ENCODE data around the gene KYAT1. TPM values are rescaled to one million over a fixed set of nuclear protein-coding genes. Genes with fewer than 3 reads are reported as not detected.

Gene KYAT1
- polyA plus RNA-seq, 1 donor (not counting 4 experiments of a cell fraction or from before 2014, with no cell fraction given), result 10.9 TPM

- Histone ChIP-seq H3K27me3 (ENCODE audit: control insufficient read depth, extremely low read depth, insufficient read depth, low read length) (no peaks in the 10 kb centered on the region), H4K20me1 (ENCODE audit: control insufficient read depth, extremely low read depth, insufficient read depth, low read length) (peaks cover 7% of the 10 kb centered on the region), H2AFZ (ENCODE audit: control insufficient read depth, low read length) (no peak overlapping the region), H3K4me2 (ENCODE audit: control insufficient read depth, extremely low read depth, insufficient read depth, low read depth, low read length) (no peak overlapping the region), H3K9me1 (ENCODE audit: control insufficient read depth, extremely low read depth, insufficient read depth, low read length) (no peaks in the 10 kb centered on the region), H3K79me2 (ENCODE audit: control insufficient read depth, insufficient read depth, low read length) (peaks cover under 1% of the 10 kb centered on the region), H3K9ac (ENCODE audit: control insufficient read depth, extremely low read depth, insufficient read depth, low read length) (no peak overlapping the region), H3K4me3 (ENCODE audit: control insufficient read depth in 2 of 3, extremely low read depth in 1 of 3, insufficient read depth in 2 of 3, low read depth in 1 of 3, low read length in 3 of 3) (no peak overlapping the region), H3K36me3 (ENCODE audit: control insufficient read depth in 2 of 2, extremely low read depth in 1 of 2, insufficient read depth in 2 of 2, low read length in 2 of 2) (peaks cover 30 to 56% of the 10 kb centered on the region in 2 experiments), H3K9me3 (ENCODE audit: control insufficient read depth, low read depth, low read length) (no peaks in the 10 kb centered on the region), H3K4me1 (ENCODE audit: control insufficient read depth, extremely low read depth, insufficient read depth, low read length) (peaks cover 11% of the 10 kb centered on the region), H3K27ac (ENCODE audit: control insufficient read depth, insufficient read depth, low read length) (no peak overlapping the region)
- FAIRE-seq (no peak), DNase-seq (ENCODE audit: low read depth, low spot score) (no peak)
- TF ChIP-seq EZH2 (IDR thresholded peaks at IDR 0.05; ENCODE audit: low read length), result no peak
- no peak for TF ChIP-seq CTCF (optimal IDR thresholded peaks at IDR 0.05 in 1 of 3, IDR thresholded peaks at IDR 0.05 in 1 of 3, conservative IDR thresholded peaks at IDR 0.05 in 1 of 3; ENCODE audit: extremely low read depth in 1 of 3, insufficient read depth in 2 of 3, low read length in 3 of 3)
- dilution Hi-C loops (cut with MboI; ENCODE audit: extremely low pct_ligation_motif_present, low sequenced_read_pairs), result no loop called here
Measured at GRCh38 chr9:128823362-128823902, 58.3 kb downstream of the KYAT1 start.

GRCh38 chr9:128822407-128823042 is 59.2 kb downstream of the KYAT1 start:
- H3K36me3 ChIP-seq (ENCODE audit: control insufficient read depth in 2 of 2, extremely low read depth in 1 of 2, insufficient read depth in 2 of 2, low read length in 2 of 2), result peaks cover 30 to 50% of the 10 kb centered on the region in 2 experiments
- no peak for FAIRE-seq
- dilution Hi-C loops (cut with MboI; ENCODE audit: extremely low pct_ligation_motif_present, low sequenced_read_pairs), result no loop called here

More at GRCh38 chr9:128822407-128823042, 59.2 kb downstream of the KYAT1 start:
- Histone ChIP-seq H3K9me3 (ENCODE audit: control insufficient read depth, low read depth, low read length) (no peaks in the 10 kb centered on the region), H3K27ac (ENCODE audit: control insufficient read depth, insufficient read depth, low read length) (no peak overlapping the region), H3K4me1 (ENCODE audit: control insufficient read depth, extremely low read depth, insufficient read depth, low read length) (peaks cover 11% of the 10 kb centered on the region), H3K4me2 (ENCODE audit: control insufficient read depth, extremely low read depth, insufficient read depth, low read depth, low read length) (no peak overlapping the region), H3K79me2 (ENCODE audit: control insufficient read depth, insufficient read depth, low read length) (no peaks in the 10 kb centered on the region), H3K4me3 (ENCODE audit: control insufficient read depth in 2 of 3, extremely low read depth in 1 of 3, insufficient read depth in 2 of 3, low read depth in 1 of 3, low read length in 3 of 3) (no peak overlapping the region), H3K9ac (ENCODE audit: control insufficient read depth, extremely low read depth, insufficient read depth, low read length) (no peak overlapping the region), H4K20me1 (ENCODE audit: control insufficient read depth, extremely low read depth, insufficient read depth, low read length) (peaks cover 7% of the 10 kb centered on the region), H3K9me1 (ENCODE audit: control insufficient read depth, extremely low read depth, insufficient read depth, low read length) (no peaks in the 10 kb centered on the region), H3K27me3 (ENCODE audit: control insufficient read depth, extremely low read depth, insufficient read depth, low read length) (no peaks in the 10 kb centered on the region), H2AFZ (ENCODE audit: control insufficient read depth, low read length) (no peak overlapping the region)
- no peak for DNase-seq (ENCODE audit: low read depth, low spot score)
- TF ChIP-seq CTCF (optimal IDR thresholded peaks at IDR 0.05 in 1 of 3, IDR thresholded peaks at IDR 0.05 in 1 of 3, conservative IDR thresholded peaks at IDR 0.05 in 1 of 3; ENCODE audit: extremely low read depth in 1 of 3, insufficient read depth in 2 of 3, low read length in 3 of 3) (no peak), EZH2 (IDR thresholded peaks at IDR 0.05; ENCODE audit: low read length) (no peak)

Measured in keratinocyte (primary cell).